Measurements from ENCODE around the gene TCF7L2.

GRCh38 chr10:112964482-112964881, 14.4 kb downstream of the TCF7L2 start:
- no peak for TF ChIP-seq GATA2 (IDR thresholded peaks at IDR 0.05; ENCODE audit: low read depth, low read length)
- TF ChIP-seq GATA3 (IDR thresholded peaks at IDR 0.05; ENCODE audit: low read depth, low read length): no peak

Measured in SH-SY5Y (cell line).